TTC549 (cell line): ENCODE results near the gene ETV6.
"Not testable (repeated sequence)": the region's sequence is repeated elsewhere in the genome, so short reads cannot be mapped to it uniquely, and the experiment has no call there.

Experiments
- FAIRE-seq: peaks from 2 replicates; lab custom pipeline; 2012; peaks lifted over from hg19 to GRCh38; lab: Jason Lieb, UNC

The ETV6 gene

DNA sequence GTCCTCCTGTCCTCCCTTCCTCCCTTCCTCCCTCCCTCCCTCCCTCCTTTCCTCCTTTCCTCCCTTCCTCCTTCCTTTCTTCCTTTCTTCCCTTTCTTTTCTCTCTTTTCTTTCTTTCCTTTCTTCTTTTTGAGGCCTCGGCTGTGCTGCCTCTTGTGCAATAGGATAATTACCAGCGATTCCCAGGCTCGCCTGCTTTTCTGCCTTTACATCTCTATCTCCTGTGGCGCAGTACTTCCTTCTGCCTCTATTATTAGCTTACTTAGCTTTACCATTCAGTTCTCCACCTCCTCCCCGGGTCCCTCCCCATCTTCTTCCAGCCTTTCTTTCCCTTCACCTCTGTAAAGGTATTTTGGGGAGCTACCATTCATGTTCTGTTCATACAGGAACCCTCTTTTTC is 19.9 kb downstream of the ETV6 start:
- no peak for FAIRE-seq

DNA sequence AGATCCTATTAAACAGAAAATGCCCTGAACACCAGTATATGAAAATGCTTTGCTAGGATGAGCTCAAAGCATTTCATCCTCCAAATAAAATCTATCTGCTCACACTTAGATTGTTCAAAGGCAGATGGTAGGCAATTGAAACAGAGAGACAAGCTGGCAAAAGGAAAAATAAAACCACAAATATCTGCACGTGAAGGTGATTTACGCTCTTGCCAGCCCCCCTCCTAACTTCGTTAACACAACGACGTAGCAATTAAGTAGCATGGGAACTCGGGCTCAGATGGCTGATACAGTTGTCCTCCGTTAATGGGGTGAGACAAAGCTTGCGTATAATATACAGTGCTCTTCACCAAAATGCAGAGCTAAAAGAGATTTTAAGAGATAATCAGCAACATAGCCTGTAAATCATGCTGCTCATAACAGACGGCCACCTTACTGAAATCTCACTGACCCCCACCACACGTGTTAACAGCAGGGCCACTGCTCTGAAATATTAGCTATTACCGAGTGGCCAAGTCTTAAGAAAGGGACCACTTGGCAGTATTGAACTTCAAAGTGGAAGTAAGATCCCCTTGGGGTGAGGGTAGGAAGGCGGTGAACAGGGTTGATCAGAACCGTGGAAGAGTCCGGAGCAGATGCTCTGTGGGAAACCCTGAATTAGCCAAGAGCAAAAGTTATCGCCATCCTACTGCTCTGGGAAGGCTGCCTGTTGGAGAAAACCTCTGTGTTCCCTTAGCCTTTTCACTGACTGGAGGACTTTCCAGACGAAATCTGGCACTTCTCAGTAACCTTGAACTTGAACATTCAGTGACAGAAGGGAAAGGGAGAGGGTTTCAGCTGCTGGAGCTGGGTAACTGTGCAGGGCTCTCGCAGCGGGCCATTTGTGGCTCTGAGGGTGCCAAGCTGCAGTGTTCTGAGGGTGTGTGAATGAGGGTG is 23.1 kb downstream of the ETV6 start:
- FAIRE-seq, result no peak

DNA sequence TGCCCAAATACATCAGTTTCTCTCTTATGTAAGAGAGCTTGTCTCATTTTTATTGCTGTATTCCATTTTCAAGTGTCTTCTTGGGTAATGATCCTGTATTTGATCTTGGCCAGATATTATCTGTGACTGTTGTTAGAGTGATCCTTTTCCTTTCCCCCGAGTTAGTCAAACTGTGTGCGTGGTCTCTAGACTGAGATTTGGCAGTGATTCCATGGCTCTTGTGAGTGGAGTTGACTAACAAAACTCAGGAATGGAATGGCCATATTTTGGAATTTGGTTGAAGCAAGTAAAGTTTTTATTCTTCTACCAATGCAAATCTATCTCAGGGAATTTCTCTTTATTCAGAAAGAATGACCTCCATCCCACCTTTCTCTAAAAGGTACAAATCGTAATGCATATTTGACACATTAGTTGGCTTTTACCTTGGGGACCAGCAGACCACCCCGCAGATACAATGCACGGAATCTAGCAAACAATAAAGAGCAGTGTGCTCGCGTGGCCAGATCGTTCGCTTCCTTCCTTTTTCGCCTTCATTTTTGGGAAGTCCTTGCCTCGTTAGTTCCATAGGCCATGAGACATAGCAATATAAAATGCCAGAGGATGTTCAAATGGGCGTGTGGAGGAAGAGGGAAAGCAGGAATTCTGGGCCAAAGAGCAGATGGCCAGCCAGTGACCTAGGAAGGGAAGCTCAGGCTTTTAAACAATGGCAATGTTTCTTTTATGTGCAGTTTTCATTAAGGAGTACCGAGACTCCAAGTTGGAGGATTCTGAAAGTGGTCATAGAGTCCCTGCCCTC is 24.4 kb downstream of the ETV6 start:
- no peak for FAIRE-seq

DNA sequence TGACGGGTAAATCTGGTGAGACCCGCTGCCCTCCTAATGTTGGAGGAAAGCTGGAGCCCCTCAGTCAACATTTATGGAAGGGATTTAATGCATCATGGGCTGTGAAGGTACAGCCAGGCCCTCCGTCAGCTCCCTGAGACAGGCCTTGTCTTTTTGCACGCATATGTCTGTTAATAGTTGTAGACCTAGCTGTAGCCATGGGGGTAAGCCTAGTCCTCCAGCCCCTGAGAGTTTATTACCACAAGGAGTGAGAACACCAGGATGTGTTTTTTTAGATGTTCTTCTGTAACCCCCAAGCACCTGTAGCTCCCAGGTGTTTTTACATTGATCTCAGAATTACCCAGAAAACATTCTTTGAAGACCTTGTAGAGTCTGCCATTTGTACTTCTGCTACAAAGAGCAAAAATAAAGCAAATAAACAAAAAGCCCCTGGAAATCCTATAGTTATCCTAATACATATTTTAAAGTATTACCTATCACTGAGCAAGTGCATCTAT is 25.5 kb downstream of the ETV6 start:
- FAIRE-seq, result no peak

- no peak for FAIRE-seq
These were observed 26.6 kb downstream of the ETV6 start for GRCh38 chr12:11676052-11676451.

DNA sequence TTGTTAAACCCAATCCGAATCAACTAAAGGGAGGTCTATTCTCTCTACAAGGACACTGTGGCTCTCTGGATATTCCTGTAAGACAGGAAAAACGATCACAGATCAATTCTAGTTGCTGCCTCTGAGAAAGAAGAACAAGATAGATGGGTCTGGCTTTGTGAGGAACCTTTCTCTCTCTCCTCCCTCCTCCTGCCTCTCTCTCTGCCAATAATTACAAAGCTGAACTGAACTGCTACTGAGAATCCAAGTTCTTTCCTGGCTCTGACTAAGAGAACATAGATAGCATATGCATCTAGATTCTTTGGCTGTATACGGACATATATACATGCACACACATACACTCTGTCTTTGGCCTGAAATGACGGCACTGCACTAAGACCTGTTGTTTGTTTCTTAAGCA is 27.6 kb downstream of the ETV6 start:
- no peak for FAIRE-seq

GRCh38 chr12:11677752-11678151 is 28.3 kb downstream of the ETV6 start:
- FAIRE-seq, result no peak

DNA sequence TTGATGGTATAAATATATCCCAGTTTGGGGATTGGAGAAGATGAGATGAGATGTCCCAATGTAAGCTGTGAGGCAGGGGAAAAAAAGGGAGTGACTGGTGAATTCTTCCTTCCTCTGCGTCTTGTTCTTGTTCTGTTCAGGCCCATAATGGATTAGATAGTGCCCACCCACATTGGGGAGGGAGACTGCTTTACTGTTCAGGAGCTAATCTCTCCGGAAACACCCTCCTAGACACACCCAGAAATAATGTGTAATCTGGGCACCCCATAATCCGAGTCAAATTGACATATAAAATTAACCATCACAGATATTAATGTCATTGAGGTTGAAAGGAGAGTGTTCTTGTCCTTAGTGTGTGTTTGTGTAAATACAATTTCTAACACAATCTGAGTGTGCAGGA is 29.3 kb downstream of the ETV6 start:
- no peak for FAIRE-seq

- no peak for FAIRE-seq
These were observed 31.7 kb downstream of the ETV6 start for GRCh38 chr12:11681207-11681606.

DNA sequence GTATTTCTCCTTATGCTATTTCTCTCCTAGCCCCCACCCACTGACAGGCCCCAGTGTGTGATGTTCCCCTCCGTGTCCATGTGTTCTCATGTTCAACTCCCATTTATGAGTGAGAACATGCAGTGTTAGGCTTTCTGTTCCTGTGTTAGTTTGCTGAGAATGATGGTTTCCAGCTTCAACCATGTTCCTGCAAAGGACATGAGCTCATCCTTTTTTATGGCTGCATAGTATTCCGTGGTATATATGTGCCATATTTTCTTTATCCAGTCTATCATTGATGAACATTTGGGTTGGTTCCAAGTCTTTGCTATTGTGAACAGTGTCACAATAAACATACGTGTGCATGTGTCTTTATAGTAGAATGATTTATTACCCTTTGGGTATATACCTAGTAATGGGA is 32.2 kb downstream of the ETV6 start:
- not testable (repeated sequence) for FAIRE-seq

GRCh38 chr12:11684393-11684792 is 34.9 kb downstream of the ETV6 start:
- no peak for FAIRE-seq

DNA sequence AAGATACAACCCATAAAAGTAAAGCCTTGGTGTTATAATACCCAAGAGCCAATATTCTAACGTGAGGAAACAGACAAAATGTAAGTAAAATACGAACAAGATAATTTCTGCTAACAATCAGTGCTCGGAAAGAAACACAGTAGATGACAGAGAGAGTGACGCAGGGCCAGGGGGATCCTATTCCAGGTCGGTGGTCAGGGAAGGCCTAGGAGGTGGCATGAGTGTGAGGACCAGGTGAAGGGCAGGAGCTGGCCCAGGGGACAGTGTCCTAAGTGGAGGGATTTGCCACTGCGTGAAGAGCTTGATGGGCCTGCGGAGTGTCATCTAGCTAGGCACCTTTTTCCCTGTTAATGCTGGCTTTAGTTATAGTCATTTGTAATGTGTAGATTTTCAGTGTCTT is 35.3 kb downstream of the ETV6 start:
- no peak for FAIRE-seq

DNA sequence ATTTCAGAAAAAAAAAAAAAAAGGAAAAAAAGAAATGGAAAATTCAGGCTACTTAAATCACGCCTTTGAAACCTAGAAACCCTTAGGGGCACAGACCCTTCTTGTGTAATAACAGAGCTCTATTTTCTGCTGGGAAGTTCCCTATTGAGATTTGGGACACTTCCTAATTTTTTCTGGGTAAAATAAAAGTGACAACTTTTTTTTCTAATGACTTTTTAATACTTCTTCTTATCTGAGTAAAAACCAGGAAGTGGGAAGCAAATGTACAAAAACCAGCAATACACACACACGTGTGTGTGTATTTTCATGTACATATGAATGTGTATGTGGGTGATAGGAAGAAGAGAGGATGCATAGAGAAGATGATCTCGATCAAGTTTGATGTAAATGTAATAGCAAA is 35.8 kb downstream of the ETV6 start:
- FAIRE-seq, result no peak

DNA sequence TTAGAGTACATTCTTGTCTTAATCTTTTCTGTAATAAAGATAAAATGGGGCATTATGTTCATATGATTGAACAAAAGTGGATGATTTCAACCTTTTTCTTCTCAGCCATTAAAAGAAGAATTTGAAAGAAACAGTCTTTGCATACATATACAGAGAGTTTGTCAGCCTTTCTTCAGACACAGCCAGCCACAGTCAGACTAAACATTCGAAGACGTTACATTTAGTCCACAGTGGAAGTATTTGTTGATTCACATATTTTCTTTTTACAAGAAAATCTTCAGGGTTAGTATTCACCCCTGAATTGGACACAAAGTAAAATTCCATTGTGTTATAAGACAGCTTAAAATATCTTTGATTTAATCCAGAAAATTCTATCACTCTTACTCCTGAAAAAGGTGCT is 36.2 kb downstream of the ETV6 start:
- FAIRE-seq, result no peak

- no peak for FAIRE-seq
These were observed 36.6 kb downstream of the ETV6 start for GRCh38 chr12:11686120-11686519.

DNA sequence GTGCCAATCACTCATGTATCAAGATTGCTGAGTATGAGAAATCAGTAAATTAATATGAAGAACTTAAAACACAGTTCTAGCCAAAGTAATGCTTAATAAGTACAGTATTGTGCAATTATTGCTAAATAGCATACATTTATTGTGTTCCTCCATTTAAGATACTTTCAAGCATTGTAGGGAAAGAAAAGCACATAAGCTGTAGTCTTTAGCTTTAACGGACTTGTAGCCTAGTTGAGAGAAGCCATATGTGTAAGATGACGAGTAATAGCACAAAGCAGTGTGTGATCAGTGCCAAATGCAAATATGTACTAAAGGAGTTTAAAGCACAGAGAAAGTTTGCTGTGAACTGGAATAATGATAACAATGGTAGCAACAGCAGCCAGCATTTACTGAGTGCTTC is 38.1 kb downstream of the ETV6 start:
- no peak for FAIRE-seq

DNA sequence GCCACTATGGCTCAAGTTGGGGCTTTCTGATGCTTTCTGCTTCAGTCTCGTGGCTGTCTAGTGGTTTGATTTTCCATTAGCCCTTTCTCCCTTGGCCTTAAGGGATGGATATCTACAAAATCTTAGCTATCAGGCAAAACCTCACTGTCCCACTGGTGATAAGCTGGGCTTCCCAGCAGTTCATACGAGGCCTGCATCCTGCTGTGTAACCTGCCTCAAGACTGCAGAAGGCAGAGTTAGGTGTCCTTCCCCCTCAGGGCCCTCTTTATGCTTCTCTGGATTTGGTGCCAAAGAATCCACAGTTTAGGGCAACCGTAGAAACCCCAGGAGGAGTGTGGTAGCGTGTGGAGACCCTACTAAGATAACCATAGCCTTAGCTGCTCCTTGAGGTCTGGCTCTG is 38.9 kb downstream of the ETV6 start:
- no peak for FAIRE-seq

GRCh38 chr12:11688831-11689230 is 39.4 kb downstream of the ETV6 start:
- no peak for FAIRE-seq

- FAIRE-seq, result no peak
These were observed 40.2 kb downstream of the ETV6 start for GRCh38 chr12:11689591-11690186.

- no peak for FAIRE-seq
These were observed 43.6 kb downstream of the ETV6 start for GRCh38 chr12:11693067-11693466.

GRCh38 chr12:11693601-11694000 is 44.1 kb downstream of the ETV6 start:
- FAIRE-seq, result no peak

DNA sequence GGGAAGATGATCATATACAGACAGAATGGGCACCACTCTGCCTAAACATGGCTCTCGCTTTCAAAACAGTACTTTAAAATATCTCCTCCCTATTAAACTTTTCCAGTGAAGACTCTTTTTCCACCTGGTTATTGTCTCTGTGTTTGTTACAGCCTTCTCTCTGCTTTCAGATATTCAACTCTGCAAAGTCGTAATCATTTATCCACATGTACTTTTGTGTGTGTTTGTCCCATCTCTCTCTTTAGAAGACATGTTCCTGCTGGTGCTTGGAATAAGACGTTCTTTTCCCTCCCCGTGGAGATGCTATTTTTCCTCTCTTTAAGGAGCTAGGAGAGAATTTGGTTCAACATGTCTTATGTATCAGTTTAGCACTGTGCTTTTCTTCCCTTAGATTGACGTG is 45.1 kb downstream of the ETV6 start:
- no peak for FAIRE-seq

- FAIRE-seq, result no peak
These were observed 45.8 kb downstream of the ETV6 start for GRCh38 chr12:11695321-11695720.
